H1 (cell line): Measurements from ENCODE around the gene NXPH3. TPM values are rescaled to one million over a fixed set of nuclear protein-coding genes. Genes with fewer than 3 reads are reported as not detected.

ENCODE experiments used
- EZH2 ChIP-seq: fragments of 200-600 bp; sonication (generic); IDR thresholded peaks from 2 replicates; pipeline ENCODE4 v1.7.1; 2012; ENCODE audit warnings: low read depth, mild to moderate bottlenecking, moderate library complexity, low read length, inconsistent platforms; ENCODE audit not compliant: severe bottlenecking
- PHF8 ChIP-seq: fragments of 200-600 bp; sonication (generic); conservative IDR thresholded peaks from 2 replicates; pipeline ENCODE4 v1.7.1; 2012; ENCODE audit warnings: low read depth, mild to moderate bottlenecking, inconsistent platforms, low read length, moderate library complexity
- SP4 ChIP-seq: IDR thresholded peaks from 2 replicates; pipeline ENCODE4 v1.6.1; 2012; ENCODE audit warnings: low read length, inconsistent platforms
- polyA plus RNA-seq, 7 experiments: library from polyadenylated mRNA; depleted of rRNA in 3 of 7; stranded (reverse) in 5 of 7; unstranded in 2 of 7; fragments of >200 nt in 5 of 7; fragments of 200-250 nt in 2 of 7; gene quantifications; 1 replicate in 5 of 7; 2 replicates in 1 of 7; 4 replicates in 1 of 7; pipeline versions ENCODE4 v1.2.1 to v1.2.3, GENCODE V29; 2011 to 2013; ENCODE audit warnings: missing spikeins in 2 of 7, mixed read lengths in 2 of 7
- total RNA-seq: library from RNA; stranded (reverse); fragmentation: NEBNext Ultra II Directional; extraction: Animal tissue kit (Norgen Biotek cat#: 25700); gene quantifications from 2 replicates; pipeline ENCODE4 v1.2.1, GENCODE V29; 2021

The NXPH3 gene
- total and polyA plus RNA-seq, 2 of the 8 experiments (the other 6 are each of a cell fraction or from before 2014, with no cell fraction given) = 2.5 to 3.7 TPM

DNA sequence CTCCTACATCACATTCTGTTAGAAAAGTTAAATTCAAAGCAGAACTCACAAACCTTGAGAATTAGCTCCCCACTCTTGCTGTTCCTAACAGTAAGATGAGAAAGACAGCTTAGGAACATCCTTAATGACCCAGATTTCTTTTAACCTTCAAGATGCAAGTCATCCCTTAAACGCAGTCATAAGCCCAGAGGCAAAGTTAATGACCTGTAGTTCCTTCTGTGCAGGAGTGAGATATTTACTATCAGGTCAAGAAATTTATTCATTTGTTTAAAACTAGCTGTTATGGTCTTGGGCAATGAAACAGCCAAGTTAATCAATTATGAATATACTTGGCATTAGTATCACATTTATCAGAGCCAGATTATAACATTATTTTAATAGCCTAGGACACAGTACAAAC, 37.1 kb downstream of the NXPH3 start (continued):
- no peak for TF ChIP-seq SP4
- no peak for TF ChIP-seq EZH2
- no peak for TF ChIP-seq PHF8
